ENCODE measurements around the gene NKD1.
"Not testable (repeated sequence)": the region's sequence is repeated elsewhere in the genome, so short reads cannot be mapped to it uniquely, and the experiment has no call there.

Gene NKD1

DNA sequence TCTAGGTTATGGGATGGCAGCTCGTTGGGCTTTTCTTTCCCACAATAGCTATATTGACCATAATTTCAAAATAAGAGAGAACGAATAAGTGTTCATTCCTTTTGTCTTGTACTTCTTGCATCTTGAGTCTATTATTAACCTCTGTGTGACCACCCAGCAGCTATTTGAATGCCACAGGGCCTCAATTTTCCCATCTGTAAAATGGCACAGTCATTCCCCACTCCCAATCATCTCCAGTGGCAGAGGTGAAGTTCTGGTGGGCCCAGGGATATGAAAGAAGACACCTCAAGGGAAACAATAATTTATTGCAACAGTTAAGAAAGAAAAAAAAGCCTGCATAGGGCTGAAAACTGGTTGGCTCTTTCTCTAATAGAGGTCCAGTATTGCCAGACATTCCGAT is 28.6 kb upstream of the NKD1 start:
- no peak for DNase-seq (ENCODE audit: low spot score)

DNA sequence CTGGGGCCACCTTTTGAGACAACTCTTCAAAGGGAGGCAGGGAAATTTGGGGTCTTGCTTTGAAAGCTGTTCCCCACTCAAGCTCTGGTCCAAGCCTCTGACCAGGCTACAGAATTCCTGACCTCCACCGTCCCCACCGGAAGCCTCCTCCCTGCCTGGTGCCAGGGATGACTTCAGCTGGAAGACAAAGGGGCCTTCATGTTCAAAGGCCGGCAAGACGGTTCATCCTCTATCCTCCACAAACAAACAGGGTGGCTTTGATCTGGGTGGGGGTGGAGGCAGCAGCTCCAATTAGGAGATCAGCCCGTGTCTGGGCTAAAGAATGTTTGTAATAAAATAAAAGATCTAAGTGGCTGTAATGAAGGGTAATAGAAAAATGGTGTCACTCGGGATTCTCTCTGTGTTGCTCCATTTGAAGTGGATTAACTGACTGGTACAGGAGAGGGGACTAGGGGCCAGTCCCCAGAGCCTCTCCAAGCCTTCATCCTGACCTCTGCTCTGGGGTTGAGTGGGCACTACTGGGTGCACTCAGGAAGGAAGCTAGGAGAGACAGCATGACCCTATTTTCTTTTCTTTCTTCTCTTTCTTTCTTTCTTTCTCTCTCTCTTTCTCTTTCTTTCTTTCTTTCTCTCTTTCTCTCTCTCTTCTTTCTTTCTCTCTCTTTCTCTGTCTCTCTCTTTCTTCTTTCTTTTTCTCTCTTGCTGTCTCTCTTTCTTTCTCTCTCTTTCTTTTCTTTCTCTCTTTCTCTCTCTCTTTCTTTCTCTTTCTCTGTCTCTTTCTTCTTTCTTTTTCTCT is 27.5 kb upstream of the NKD1 start:
- peak; percentile 92 for DNase-seq (ENCODE audit: low spot score)

GRCh38 chr16:50521246-50521900 is 26.8 kb upstream of the NKD1 start:
- no peak for DNase-seq (ENCODE audit: low spot score)

GRCh38 chr16:50522324-50522723 is 25.9 kb upstream of the NKD1 start:
- DNase-seq (ENCODE audit: low spot score), result no peak

GRCh38 chr16:50523710-50524109 is 24.5 kb upstream of the NKD1 start:
- no peak for DNase-seq (ENCODE audit: low spot score)

DNA sequence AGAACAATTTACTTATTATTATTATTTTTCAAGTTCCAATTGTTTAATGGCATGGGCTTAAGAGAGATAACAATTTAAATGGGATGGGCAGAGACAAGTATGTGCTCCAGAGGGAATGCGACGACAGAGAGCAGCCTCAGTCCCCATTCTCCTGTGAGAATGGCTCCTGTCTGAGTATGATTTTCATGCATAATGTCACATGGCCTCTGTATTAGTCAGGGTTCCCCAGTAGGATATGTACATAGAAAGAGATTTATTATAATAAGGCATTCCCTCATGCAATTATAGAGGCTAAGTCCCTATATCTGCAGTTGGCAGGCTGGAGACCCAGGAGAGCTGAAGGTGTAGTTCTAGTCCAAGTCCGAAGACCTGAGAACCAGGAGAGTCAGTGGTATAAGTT is 22.9 kb upstream of the NKD1 start:
- no peak for DNase-seq (ENCODE audit: low spot score)

DNA sequence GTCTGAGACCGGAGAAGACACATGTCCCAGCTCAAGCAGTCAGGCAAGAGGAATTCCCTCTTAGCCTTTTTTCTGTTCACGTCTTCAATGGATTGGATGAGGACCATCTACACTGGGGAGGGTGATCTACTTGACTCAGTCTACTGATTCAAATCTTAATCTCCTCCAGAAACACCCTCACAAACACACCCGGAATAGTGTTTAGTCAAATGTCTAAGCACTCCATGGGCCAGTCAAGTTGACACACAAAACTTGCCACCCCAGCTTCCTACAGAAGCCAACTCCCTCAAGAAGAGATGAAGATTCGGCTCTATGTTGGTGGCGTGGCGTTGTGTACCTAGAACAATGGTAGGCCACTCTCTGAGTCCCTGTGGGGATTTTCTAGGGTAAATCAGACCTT is 22.5 kb upstream of the NKD1 start:
- no peak for DNase-seq (ENCODE audit: low spot score)

GRCh38 chr16:50526249-50526648 is 21.9 kb upstream of the NKD1 start:
- DNase-seq (ENCODE audit: low spot score), result no peak

- DNase-seq (ENCODE audit: low spot score), result no peak
Measured at GRCh38 chr16:50526796-50527195, 21.4 kb upstream of the NKD1 start.

GRCh38 chr16:50528820-50529219 is 19.4 kb upstream of the NKD1 start:
- DNase-seq (ENCODE audit: low spot score), result no peak

DNA sequence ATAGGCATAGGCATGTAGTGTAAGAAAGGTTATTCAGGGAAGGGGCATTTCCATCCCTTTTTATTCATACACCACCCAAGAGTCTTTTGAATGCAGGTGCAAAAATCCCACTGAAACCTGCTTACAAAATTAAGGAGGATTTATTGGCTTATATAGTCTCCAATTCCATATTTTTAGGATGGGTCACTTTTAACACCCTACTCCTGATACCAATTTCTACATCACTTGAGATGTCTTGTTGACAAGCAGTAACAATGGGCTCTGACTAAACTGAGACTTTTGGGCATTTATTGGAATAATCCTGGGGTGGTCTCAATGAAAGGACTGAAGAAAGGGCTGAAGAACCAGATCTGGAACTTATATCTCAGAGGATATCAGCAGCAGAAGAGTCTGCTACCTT is 18.9 kb upstream of the NKD1 start:
- no peak for DNase-seq (ENCODE audit: low spot score)

GRCh38 chr16:50530277-50531236 is 17.6 kb upstream of the NKD1 start:
- no peak for DNase-seq (ENCODE audit: low spot score)

DNA sequence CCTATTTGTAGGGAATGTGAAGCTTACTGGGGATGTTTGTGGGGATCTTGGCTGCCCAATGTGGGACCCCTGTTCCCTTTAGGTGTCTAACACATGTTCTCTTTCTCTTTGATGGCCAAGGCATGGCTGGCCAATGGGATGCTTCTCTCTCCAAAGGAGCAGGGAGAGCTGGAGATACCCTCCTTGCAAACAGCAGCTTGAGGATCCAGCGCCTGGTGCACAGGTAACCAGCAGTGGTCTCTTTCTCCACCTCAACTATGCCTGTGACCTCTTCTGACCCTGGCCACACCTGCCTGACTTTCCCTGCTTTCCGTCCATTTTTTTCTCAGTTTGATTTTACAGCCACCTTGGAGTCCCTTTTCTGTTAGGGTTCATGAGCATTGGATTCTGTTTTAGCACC is 16.8 kb upstream of the NKD1 start:
- no peak for DNase-seq (ENCODE audit: low spot score)

DNA sequence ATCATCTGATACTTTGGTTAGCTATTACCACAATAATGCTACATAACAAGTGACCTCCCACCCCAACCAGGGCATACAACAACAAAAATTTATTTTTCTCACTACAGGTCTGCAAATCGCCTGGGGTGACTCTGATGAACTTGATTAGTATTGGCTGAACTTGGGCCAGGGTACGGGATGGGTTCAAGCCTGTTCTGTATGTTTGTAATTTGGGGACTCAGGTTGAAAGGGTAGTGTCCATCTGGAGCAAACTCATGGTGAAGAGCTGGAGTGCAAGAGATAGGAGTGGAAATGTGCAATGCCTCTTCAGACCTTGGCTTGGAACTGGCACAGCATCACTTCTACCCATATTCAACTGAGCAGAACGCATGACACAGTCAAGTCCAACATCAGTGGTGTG is 16.3 kb upstream of the NKD1 start:
- no peak for DNase-seq (ENCODE audit: low spot score)

- no peak for DNase-seq (ENCODE audit: low spot score)
Measured at GRCh38 chr16:50532576-50532975, 15.6 kb upstream of the NKD1 start.

- no peak for DNase-seq (ENCODE audit: low spot score)
Measured at GRCh38 chr16:50533317-50533716, 14.9 kb upstream of the NKD1 start.

- no peak for DNase-seq (ENCODE audit: low spot score)
Measured at GRCh38 chr16:50534091-50534490, 14.1 kb upstream of the NKD1 start.

- no peak for DNase-seq (ENCODE audit: low spot score)
Measured at GRCh38 chr16:50534556-50534955, 13.6 kb upstream of the NKD1 start.

GRCh38 chr16:50534958-50535357 is 13.2 kb upstream of the NKD1 start:
- no peak for DNase-seq (ENCODE audit: low spot score)

DNA sequence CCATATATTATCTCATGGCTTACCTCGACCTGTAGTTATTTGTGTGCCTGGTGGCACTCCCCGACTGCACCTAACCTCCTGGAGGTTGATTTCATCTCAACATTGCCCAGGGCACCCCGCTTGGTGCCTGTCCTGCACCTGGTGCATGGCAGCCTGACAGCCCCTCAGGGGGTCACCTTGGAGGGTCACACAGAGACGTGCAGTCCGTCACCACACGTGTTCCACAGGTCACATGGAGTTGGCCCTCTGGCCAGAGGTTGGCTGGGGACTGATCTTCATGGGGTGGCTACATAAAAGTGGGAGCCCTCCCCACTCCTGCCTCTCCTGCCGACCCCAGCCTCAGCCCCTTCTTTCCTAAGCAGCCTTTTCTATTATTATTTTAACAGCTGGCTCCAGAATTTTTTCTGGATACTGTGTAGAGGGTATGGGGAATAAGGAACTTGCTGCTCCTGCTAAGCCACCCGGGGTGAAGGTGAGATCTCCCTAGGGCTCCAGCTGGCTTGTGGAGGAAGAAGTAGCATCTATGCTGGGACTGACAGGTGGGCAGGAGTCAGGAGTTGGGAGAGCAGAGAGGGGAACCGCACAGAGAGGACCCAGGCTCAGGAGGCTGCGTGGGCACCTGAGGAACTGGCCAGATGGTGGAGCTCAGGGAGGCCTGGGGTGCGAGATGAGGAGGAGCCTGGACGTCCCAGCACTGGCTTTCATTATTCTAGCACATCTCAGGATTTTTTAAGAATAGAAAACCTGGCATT is 12.5 kb upstream of the NKD1 start:
- DNase-seq (ENCODE audit: low spot score), result no peak

DNA sequence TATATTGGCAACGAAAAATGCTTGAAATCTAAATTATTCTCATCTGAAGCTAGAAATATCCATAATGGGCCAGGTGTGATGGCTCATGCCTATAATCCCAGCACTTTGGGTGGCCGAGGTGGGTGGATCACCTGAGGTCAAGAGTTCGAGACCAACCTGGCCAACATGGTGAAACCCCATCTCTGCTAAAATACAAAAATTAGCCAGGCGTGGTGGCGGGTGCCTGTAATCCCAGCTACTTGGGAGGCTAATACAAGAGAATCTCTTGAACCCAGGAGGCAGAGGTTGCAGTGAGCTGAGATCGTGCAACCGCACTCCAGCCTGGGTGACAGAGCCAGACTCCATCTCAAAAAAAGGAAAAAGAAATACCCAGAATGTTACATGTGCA is 11.9 kb upstream of the NKD1 start:
- not testable (repeated sequence) for DNase-seq (ENCODE audit: low spot score)
